Measurements from ENCODE around the gene HPCAL1. TPM values are rescaled to one million over a fixed set of nuclear protein-coding genes. Genes with fewer than 3 reads are reported as not detected.
"Not testable (repeated sequence)": the region's sequence is repeated elsewhere in the genome, so short reads cannot be mapped to it uniquely, and the experiment has no call there.

The HPCAL1 gene
- total RNA-seq, 1 experiment from 2014 or later = 165 TPM

DNA sequence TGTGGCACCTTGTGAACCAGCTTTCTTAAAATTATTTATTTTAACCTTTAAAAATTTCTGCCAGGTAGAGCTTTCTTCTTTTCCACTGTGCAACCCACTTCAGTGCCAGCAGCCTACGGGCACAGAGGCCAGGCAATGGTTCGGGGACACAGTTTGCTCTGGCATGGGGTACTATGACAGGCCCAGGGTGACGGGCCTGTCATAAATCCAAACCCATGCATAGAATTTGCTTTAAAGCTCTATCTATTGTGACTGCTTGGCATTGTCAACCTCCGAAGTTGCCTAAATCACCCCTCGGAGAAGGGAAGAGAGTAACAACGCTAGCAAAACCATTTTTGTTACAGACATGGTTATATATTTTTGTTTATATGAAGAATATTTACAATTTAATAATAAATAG, 143.9 kb downstream of the HPCAL1 start:
- no peak for DNase-seq (ENCODE audit: low read depth)
- in situ Hi-C loops (cut with HindIII; ENCODE audit: low pct_unique_long_range_greater_than_20kb, low sequenced_read_pairs) = no loop called here

DNA sequence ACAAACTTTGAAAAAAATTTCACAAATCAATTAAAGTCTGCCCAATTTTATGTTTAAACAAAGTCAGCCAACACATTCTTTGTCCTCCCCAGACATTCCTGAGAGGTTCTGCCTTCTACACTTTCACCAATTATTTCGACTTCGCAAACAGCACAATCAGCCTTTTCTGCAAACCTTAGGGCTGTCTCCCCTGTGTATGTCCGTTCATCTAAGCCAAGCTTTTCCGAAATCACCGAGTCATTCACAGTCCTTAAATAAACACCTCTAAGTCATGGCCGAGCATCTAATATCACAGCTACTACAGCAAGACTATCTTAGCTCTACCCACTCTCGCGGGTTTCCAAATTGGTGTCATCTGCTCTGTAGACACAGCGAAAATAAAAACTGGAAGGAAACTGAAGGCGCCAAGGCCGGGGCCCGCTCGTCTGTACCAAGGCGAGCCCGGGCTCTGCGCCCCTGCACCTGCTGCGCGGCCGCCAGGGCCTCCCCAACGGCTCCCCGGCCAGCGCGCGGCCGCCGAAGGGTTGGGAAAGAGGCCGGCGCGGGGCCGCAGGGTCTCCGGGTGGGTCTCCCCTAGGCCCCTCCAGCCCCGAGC, 144.7 kb downstream of the HPCAL1 start:
- in situ Hi-C loops (cut with HindIII; ENCODE audit: low pct_unique_long_range_greater_than_20kb, low sequenced_read_pairs) = no loop called here
- no peak for DNase-seq (ENCODE audit: low read depth)

DNA sequence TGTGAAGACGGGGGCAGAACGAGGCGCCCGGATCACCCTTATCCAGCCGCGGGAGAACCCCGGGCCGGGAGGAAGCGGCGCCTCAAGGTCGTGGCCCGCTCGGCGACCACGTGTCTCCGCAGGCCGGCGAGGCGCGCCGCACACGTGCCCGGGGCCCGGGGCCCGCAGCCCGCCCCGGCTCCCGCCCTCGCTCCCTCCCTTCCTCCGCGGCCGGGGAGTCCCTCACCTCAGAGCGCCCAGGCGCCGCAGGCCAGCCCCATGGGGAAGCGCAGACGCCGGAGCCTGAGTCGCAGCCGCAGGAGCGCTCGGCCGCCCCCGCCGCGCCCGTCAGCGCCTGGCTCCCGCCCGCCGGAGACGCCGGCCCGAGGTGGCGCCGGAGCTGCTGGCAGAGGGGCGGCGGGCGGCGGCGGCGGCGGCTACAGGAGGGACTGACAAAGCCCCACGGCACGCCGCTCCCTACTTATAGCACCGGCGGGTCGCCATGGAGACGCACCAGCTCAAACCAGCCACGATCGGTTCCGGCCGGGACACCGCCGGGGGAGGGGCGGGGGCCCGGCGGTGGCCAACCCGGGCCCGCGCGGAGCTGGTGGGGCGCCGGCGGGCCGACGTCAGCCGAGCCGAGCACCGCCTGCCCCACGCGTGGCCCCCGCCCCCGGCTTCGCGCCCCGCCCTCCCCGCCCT, 145.3 kb downstream of the HPCAL1 start, which contains the start of gene ODC1:
TSS of gene ODC1 (minus strand) at position 433 of the 681 bp plus-strand sequence. CDS start 3,295 bp downstream, outside the sequence.
- in situ Hi-C loops (cut with HindIII; ENCODE audit: low pct_unique_long_range_greater_than_20kb, low sequenced_read_pairs) = no loop called here
- peak; percentile 95 for DNase-seq (ENCODE audit: low read depth)

GRCh38 chr2:10448576-10449485, 146.1 kb downstream of the HPCAL1 start:
- no peak for DNase-seq (ENCODE audit: low read depth)
- in situ Hi-C loops (cut with HindIII; ENCODE audit: low pct_unique_long_range_greater_than_20kb, low sequenced_read_pairs) = no loop called here

- DNase-seq (ENCODE audit: low read depth) = no peak
- in situ Hi-C loops (cut with HindIII; ENCODE audit: low pct_unique_long_range_greater_than_20kb, low sequenced_read_pairs) = no loop called here
Observed at GRCh38 chr2:10449486-10449831, 146.8 kb downstream of the HPCAL1 start.

DNA sequence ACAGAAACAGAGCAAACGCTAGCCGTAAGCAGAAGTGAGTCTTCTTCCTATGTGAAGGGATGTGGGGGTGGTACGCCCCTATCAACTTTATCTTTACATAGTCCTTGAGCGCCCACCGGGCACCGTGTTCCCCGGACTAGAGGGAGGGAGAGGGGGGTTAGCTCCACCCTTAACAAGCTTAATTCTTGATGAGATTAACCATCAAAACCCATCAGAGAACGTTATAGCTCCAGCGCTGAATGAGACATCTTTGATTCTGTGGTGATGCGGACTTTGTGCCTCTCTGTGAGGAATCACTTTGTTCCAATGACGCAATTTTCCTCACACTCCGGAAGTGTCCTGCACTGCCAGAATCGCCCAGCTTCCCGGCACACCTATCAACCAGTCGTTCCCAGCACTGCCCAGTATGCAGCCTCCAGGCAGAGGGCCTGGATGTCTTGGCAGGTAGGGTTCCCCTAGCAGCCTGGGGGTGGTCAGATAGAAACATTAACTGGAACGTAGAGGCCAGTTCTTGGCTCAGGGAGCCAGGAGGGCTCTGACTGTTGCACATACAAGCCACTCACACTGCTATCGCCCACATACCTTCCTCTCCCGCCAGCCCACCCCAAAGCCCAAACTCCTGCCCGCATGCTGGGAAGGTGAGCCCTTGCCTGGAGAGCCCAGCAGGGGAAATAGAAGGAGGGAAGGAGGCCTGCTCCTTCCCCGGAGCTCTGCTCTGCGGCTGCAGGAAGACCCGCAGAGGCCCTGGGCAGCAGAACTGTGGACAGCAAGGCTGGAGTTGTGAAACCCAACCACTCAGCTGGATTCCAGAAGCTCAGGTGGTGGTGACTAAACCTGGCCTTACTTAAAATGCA, 147.4 kb downstream of the HPCAL1 start:
- no peak for DNase-seq (ENCODE audit: low read depth)
- in situ Hi-C loops (cut with HindIII; ENCODE audit: low pct_unique_long_range_greater_than_20kb, low sequenced_read_pairs) = loop anchor here (10.0 kb wide), 1 partner anchor 325 kb away; the partner anchor contains the start of gene RRM2

DNA sequence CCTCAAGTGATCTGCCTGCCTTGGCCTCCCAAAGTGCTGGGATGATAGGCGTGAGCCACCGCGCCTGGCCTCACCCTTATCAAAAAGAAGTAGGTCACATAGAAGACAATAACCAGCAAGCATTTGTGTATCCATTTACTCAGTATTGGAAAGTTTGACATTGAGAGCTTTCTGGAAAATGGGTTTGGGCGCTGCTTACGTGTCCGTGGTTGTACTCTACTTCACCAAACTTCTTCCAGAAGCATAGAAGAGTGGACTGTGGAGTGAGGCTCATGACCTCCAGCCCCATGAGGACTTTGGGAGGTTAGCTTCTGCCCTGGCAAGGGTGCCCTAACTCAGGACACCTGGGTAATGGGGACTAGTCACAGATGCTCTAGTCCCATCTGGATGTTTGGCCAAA, 149.1 kb downstream of the HPCAL1 start:
- DNase-seq (ENCODE audit: low read depth) = no peak
- in situ Hi-C loops (cut with HindIII; ENCODE audit: low pct_unique_long_range_greater_than_20kb, low sequenced_read_pairs) = loop anchor here (10.0 kb wide), 1 partner anchor 327 kb away; the partner anchor contains the start of gene RRM2

DNA sequence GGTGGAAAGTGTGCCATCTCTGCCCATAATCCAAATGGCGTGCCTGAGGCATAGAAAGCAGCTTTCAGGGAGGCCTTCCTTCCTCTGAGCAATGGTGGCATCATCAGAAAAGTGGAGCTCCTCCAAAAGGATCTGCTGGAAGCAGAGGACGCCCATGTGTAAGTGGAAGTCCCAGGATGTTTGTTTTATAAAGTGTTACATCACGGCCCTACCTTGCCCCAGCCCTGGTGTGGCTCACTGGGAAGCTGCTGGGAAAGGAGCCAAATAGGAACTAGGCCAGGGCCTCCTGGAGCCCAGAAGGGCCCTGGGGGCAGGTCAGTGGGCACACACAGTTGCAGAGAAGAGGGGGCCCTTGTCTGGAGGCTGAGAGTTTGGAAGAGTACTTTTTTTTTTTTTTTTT, 149.6 kb downstream of the HPCAL1 start:
- DNase-seq (ENCODE audit: low read depth) = peak; percentile 82
- in situ Hi-C loops (cut with HindIII; ENCODE audit: low pct_unique_long_range_greater_than_20kb, low sequenced_read_pairs) = loop anchor here (10.0 kb wide), 1 partner anchor 328 kb away; the partner anchor contains the start of gene RRM2

DNA sequence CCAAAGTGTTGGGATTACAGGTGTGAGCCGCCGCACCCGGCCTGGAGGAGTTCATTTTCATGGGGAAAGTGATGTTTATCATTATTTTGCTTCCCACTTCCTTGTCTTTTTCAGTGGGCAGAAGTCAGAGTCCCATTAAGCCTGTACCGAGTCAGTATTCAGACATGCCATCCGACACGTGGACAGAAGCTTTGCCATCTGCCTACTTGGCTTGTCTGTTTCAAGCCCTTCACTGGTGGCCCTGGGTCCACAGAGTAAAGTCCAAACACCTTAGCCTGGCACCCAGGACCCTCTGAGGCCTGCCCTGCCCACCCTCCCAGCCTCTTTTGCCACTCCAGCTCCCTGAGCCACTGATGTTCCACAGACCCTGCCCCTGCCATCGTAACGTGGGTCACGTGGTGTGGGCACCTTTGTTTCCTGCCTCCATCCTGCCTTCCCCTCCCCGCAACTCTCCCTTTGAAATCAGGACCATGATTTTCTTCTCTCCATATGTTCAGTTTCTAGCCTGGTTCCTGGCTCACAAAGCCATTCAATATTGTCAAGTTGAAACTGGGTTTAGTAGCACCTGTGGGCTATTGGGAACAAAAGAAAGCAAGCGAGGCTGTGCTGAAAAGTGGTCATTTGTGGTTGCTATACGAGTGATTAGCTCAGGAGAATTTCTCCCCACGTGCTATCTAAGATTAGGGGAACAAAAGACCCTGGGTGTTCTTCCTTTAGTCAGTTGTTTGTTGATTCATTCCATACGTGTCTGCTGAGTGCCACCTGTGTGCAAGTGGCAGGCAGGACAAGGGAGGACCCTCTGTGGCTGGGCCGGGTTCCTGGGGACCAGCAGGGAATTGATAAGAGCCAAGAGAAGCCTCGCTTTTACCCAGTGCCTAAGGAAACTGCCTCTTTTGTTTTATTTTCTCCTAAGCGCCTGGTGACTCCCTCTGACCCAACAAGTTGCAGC, 150.5 kb downstream of the HPCAL1 start:
- no peak for DNase-seq (ENCODE audit: low read depth)
- in situ Hi-C loops (cut with HindIII; ENCODE audit: low pct_unique_long_range_greater_than_20kb, low sequenced_read_pairs) = loop anchor here (10.0 kb wide), 1 partner anchor 328 kb away; the partner anchor contains the start of gene RRM2

DNA sequence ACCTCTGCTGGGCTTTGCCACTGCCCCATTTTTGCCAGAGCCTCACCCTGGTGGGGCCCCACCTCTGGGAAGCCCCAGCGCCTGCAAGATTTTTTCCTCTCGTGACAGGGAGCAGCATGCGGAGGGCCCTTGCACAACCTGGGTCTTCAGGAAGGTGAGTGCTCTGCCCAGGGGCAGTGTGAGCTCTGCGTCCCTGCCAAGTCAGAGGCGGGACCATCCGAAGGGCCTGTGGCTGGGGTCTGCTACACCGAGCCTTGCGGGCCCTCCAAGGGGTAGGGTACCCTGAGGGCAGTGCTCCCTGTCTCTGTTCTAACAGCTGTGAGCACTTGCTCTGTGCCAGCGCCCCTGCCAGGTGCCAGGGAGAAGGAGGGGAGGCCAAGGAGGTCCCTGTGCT, 151.2 kb downstream of the HPCAL1 start:
- in situ Hi-C loops (cut with HindIII; ENCODE audit: low pct_unique_long_range_greater_than_20kb, low sequenced_read_pairs) = loop anchor here (10.0 kb wide), 1 partner anchor 329 kb away; the partner anchor contains the start of gene RRM2
- no peak for DNase-seq (ENCODE audit: low read depth)

DNA sequence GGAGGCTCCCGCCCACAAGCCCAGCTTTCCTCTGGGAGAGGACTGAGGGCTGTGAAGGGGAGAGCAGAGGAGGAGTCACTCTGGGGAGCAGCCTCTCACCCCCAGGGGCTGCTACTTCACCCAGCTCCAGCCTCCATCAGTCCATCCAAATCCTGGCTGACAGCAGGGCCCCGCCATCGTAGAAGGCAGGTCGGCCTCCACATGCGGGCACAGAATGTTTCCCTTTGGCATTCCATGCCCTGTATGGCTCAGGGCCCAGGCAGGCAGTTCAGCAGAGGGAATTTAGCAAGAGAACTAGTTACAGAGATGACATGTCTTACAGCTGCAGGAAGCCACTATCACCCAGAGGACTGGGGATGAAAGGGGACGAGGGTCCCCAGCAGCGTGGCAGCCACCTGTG, 151.8 kb downstream of the HPCAL1 start:
- no peak for DNase-seq (ENCODE audit: low read depth)
- in situ Hi-C loops (cut with HindIII; ENCODE audit: low pct_unique_long_range_greater_than_20kb, low sequenced_read_pairs) = loop anchor here (10.0 kb wide), 1 partner anchor 330 kb away; the partner anchor contains the start of gene RRM2

GRCh38 chr2:10457195-10457594, 154.5 kb downstream of the HPCAL1 start:
- in situ Hi-C loops (cut with HindIII; ENCODE audit: low pct_unique_long_range_greater_than_20kb, low sequenced_read_pairs) = loop anchor here (10.0 kb wide), 1 partner anchor 332 kb away; the partner anchor contains the start of gene RRM2
- DNase-seq (ENCODE audit: low read depth) = not testable (repeated sequence)

DNA sequence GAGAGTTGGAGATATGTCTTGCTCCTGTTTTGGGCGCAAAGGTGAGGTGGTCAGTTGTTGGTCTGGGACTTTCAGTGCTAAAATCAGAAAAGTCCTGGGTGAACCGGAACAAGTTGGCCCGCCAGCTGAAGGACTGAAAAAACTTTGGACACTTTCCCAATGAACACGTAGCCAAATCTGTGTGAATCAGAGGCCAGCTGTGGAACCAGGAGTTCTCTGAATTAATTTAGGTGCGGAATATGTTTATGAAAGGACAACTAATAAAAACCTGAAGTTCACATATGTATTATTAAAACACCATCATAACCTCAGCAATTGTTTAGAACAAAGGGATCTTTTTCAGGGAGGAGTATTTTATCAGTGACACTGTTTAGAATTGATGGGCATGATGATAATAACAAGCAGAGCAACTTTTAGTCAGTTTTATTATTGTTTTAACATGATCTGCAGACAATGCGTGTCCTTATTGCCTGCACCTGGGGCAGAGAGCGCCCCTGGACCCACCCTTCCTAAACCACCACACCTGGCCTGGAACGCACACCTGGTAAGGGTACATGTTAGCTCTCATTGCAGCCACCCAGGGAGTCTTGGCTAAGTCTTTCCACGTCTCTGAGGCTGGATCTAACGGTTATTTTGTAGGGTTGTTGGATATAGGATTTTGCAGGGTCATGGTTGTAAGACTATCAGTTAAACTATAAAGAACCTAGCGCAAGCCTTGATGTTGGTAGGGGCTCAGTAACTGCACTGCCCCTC, 155.3 kb downstream of the HPCAL1 start:
- in situ Hi-C loops (cut with HindIII; ENCODE audit: low pct_unique_long_range_greater_than_20kb, low sequenced_read_pairs) = loop anchor here (10.0 kb wide), 1 partner anchor 333 kb away; the partner anchor contains the start of gene RRM2

GRCh38 chr2:10460366-10460796, 157.7 kb downstream of the HPCAL1 start:
- no peak for DNase-seq (ENCODE audit: low read depth)
- in situ Hi-C loops (cut with HindIII; ENCODE audit: low pct_unique_long_range_greater_than_20kb, low sequenced_read_pairs) = no loop called here

More for the DNA sequence above, 155.3 kb downstream of the HPCAL1 start:
- no peak for DNase-seq (ENCODE audit: low read depth)

GRCh38 chr2:10462178-10463083, 159.7 kb downstream of the HPCAL1 start:
- DNase-seq (ENCODE audit: low read depth) = no peak
- in situ Hi-C loops (cut with HindIII; ENCODE audit: low pct_unique_long_range_greater_than_20kb, low sequenced_read_pairs) = no loop called here

All from Caki2 (cell line).